ENCODE measurements around the gene TTLL7.
"Not testable (repeated sequence)": the region's sequence is repeated elsewhere in the genome, so short reads cannot be mapped to it uniquely, and the experiment has no call there.

- TF ChIP-seq CTCF (optimal IDR thresholded peaks at IDR 0.05 in 1 of 3, IDR thresholded peaks at IDR 0.05 in 1 of 3, conservative IDR thresholded peaks at IDR 0.05 in 1 of 3; ENCODE audit: extremely low read depth in 1 of 3, insufficient read depth in 2 of 3, low read length in 3 of 3); EZH2 (IDR thresholded peaks at IDR 0.05; ENCODE audit: low read length): not testable (repeated sequence)
Observed at GRCh38 chr1:83983918-83984317, 15.0 kb downstream of the TTLL7 start.
